CD4-positive, alpha-beta T cell treated with Interleukin-4 for 1 hour (primary cell): ENCODE data around the gene PRRX1.

ENCODE experiments used
- DNase-seq, 2 donors: peaks; one replicate each; pipeline ENCODE4 v3.0.0-alpha.2; 2020 to 2022

Gene PRRX1

DNA sequence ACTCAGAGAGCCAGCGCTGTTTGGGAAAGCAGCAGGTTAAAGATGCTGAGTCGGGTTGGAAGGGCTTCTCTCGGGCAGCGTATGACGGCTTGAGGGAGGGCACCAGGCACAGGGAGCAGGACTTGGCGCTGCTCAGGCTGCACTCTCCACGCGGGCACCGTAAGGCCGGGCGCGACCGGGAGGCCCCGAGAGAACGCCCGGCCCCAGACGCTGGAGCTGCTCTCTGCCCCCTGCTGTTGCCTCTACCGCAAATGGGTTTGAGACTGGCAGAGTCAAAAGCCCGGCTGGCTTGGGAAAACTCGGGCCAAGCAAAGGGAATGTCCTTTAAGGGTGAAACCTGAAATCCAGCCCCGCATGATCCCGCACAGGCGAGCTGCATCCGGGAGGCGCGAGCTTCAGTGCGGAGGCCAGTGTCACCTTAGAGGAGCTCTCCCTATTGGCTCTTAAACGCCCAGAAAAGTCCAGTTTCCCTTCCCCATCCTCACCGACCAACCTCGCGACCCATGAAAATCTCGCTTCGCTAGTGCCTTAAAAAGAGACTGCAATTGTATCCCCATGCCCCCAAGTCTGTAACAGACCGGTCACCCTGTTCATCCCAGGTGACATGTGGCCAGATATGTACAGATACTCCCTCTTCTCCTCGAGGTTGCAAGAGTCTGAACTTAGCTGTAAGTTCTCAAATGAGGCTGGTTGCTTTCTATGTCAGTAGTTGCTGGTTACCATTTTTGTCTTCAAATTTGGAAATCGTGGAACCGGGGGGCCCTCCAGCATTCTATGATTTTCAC, 1.1 kb downstream of the PRRX1 start:
- DNase-seq, result no peak

DNA sequence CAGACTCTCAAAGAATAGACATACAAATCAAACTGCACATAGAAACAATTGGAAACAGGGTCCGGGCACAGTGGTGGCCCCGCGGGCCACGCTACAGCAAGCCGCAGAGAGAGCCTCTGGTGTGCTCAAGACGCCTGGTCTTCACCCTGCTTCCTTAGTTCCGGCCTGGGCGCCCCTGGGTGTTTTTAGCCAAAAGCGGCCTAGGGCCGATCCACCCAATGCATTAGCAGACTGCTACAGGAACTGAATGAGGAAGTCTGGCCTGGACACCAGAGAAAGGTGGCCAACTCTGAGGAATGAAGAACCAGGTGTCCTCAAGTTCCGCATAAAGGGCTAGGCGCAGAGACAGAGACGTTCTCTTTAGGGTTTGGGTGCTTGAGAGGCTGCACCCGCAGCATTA, 1.7 kb downstream of the PRRX1 start:
- DNase-seq, result no peak

DNA sequence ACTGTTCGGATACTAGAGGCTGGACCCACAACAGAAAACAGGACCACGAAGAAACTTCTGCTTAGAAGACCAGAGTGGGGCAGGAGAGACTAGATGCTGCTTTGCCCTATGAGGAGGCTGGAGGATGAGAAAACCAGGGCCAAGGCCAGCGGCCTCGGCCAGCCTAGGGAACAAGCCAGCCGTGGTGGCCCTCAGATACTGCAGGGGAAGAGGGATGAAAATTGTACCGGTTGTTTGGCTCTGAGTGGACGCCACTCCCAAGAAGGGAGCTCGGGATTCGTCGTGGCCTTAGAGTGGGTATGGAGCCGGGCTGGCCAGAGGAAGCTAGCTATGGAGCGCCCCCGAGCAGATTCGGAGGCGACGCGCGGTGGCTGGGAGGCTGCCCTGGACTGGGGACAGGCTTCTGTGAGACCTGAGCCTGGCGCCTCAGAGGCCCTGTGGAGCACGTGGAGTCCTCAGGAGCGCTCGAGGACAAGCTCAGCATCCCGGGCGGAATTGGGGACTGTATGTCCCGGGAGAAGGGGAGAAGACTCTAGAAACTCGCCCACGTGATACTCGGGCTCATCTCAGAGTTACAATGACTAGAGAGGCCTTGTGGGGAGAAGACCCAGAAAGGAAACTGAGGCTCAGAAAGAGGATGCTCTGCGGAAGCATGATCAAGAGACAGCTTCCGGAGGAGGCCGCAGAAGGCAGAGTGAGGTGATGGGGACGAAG, 2.8 kb downstream of the PRRX1 start:
- DNase-seq, result no peak

DNA sequence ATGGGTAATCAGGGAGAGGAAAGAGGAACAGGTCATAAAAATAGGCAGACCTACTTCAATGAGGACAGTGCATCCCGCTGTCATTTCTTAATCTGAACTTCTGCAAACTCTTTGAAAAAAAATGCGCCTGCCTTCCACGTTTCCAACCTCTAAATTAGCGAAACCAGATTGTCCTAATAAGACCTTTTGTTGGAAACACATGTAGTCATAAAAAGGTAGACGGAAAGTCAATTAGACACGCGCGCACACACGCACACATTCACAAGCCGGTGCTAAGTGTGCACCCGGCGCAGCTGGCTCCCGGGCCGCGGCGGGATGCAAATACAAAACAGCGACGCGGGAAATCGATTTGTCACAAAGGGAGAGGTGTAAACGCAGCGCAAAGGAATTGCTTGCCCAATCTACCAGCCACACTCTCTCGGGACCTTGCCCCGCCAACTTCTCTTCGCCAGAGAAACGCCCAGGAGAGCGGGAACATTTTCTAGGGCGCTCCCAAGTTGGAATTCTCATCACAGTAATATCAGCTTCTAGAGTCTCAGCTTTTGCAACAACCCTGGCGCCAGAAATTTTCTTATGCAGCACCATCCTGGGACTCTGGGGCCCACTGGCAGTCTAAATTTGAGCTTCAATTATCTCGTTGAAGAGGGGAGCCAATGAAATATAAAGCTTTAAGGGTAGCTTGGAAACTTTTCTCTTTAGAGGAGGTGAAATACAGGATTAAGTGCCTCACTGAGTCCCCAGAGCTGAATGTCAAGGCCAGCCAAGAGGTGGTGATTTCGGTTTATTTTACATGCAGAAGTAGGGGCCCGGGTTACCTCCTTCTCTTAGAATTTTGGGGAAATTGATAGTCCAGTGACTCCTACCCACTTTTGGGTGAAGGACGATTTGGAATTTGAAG, 4.5 kb downstream of the PRRX1 start:
- DNase-seq, result no peak

DNA sequence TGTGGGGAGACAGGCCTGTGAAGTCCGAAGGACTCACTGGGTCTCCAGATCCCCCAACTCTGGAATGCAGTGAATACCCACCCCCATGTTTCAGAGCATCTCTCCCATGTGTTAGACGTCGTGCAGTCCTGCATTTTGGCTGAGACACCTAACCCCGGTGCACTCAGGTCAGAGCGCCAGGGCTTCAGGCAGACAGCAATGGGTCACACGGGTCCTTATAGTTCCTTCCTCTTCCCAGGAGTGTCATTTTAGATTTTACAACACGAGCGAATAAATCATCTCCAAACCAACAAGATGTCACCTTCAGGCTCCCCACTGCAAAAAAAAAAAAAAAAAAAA, 5.1 kb downstream of the PRRX1 start:
- no peak for DNase-seq

DNA sequence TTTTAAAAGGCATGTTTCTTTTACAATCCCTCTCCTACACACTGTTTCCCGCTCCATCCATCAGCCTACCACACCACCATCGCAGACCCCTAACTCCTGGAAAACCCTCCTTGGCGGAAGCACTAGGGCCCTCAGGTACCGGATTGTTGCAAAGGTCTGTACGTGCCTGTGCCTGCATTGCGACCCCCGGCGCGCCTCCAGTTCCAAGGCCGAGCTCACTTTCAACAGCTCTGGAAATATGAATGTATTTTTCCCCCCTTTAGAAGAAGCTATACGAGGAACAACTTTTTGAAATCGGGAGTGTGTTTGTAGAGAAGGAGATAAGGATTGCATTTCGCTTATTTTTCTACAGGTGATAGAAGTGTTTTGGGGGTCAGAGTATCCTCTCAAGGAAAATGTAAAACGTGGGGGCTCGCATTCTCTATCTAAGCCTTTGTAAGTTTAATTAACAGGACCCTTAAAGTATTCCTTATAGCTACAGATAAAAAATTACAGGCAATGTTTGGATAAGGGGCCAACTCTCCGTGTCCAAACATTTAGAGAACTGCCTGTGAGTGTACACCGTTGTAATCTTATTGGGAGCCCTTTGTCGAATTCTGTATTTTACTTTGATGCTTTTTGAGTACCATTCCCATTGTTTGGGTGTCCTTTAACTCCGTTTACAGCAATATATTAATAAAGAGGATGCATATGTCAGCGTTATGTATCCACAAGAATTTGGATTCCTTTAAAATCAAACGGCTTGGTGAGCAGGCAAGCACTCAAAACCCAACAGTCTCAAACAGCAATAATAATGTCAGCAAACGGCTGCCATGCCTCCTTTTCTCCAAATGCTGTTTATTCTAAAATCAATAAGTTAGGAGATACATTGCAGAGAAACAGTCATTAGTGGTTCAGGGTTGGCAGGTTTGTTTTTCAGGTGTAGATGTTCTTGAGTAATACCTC, 5.9 kb downstream of the PRRX1 start:
- no peak for DNase-seq

DNA sequence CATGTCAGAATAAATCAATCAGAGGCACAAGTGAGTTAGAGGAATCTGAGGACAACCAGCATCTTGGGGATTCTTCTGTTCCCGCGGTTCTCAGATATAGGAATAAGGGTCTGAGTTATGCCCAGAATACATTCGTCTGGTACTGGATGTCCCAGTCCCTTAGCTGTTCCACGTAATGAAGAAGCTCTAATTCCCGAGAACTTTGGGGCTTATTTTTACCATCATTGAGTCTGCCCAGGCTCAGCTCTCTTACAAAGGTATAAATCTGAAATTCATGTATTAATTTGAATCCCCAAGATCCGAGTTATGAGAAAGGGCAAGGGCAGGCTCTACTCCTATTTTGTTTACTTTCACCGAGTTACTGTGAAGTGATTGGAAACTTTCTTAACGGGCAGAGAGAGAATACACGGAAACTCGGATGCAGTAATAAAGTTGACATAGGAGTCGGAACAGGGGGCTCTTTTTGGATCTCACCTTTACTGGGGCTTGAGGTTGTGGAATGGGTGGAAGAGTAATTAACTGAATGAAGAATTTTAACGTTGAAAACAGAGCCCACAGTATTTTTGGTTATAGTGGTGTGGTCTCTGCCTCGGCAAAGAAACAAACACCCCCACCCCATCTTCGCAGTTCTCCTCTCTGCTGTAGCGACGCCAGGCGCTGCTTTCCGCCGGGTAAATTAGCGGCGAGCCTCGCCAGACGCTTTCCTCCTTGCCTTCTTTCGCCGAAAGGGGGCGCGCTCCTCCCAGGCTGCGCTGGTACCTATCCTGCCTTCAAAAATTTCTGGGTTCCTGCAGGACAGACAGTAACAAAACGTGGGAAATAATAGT, 7.1 kb downstream of the PRRX1 start:
- DNase-seq, result no peak

DNA sequence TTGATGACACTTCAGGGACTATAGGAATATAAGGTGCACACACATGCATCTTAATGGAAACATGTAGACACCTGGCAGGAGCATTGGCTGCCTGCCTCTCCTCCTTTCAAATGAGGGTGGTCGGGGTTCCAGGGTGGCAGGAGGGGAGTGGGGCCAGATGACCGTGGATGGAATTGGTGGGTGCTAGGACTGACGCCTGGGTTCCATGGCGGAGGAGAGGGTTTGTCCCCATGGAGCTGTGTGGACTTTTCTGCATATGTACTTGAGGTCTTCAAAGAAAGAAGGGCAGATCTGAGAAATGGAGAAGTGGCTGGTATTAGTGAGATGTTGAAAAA, 7.7 kb downstream of the PRRX1 start:
- no peak for DNase-seq

DNA sequence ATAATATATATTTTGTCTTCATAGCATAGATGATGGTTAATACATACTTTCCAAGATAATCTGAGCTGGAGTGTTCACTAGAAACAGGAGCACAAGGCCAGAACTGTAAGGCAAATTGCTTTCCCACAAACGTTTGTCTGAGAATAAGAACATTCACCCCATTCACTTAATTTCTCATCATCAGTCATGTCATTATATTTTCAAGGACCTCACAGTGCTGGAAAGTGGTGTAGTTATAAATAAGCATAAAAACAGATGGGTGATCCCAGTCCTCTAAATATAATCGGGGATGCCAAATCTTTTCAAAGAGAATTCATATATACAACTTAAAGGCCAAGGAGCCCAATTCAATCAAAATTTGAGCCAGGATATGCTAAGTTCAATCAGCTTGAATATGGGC, 8.4 kb downstream of the PRRX1 start:
- no peak for DNase-seq

DNA sequence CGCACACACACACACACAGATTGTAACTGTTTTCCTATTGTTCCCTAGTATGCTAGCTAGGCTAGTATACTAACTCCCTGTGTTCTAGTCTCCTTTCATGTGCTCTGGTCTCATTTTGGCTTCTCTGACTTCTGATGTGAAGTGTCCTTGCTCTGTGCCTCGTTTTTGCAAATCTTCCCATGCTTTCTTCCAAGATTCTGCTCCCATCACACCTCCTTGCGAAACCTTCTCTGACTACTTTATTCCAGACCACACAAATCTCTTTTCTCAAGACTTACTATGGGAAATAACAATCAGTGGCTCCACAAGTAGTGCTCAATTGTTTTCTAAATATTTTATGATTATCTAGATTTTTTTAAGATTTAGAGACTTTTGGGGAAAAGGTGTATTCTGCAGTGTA, 10.3 kb downstream of the PRRX1 start:
- no peak for DNase-seq

DNA sequence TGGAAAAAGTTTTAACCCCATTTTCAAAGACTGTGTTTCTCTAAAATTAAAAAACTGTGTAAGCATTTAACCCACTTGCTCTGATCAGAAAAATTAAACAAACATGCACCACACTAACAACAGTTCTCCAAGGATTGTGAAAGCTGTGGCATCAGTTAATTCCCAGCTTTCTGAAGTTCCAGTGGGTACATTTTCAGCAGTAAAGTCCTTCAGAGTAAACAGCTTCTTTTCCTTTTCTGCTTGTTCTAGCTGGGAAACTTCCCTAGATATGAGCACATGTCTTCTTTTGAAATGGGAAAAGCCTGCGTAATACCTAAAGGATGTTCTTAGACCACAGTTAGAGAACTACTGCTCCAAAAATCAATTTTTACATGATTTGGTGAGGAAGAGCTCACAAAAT, 11.1 kb downstream of the PRRX1 start:
- no peak for DNase-seq

DNA sequence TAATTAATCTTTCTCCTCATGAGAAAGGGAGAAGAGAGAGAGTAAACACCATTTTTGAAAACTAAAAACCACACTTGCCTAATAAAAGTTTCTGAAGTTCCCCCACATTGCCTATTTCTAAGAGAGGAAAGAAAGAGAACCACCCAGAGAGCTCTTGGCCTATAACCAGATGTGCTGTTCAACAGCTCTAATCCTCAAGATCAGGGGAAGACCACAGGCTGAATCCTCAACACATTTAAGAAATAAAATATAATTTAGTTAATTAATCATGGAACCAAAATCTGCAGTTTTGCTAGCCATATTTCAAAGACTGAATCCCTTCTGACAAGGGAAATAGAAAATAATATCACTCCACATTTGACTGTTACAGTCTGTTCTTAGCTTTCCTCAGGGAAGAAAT, 11.9 kb downstream of the PRRX1 start:
- DNase-seq, result no peak

DNA sequence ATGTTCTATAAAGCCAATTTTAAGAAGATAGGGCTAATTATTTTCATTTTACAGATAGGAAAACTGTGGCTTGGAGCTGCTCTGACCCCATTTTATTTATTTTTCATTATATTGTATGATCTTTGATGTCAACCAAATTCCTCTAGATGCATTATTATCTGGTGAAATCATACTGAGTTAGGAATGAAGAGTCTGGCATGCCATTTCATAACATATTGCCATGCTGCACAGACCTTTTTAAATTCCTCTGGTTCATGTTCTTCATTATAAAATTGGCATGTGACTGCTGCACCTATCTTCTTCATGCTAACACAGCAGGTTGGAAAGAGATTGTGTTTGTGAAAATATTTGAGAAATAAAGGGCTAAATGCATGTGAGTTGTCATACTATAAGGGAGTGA, 12.7 kb downstream of the PRRX1 start:
- no peak for DNase-seq

DNA sequence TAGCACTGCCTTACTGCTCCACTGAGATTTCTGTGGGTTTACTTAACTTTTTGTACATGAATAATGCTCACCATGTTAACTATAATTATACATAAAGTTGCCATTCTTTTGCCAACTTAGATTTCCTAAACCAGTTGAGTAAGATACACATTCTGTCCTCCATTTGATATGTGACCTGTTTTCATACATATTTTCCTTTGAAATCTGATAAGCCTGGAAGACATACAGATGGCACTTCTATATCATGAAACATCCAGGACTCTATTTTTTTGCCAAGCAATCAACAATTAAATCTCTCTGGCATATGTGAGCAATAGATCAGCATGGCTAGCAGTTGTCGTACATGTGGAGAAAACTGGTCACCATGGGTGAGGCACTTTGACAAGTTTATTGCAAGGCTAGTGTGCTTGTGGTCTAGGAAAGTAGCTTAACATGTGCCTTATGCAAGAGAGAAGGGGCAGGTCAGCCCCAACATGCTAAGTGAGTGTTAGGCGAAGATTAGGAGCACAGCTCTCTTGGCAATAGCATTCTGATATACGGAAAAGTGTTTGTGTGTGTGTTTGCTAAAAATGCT, 14.2 kb downstream of the PRRX1 start:
- no peak for DNase-seq

DNA sequence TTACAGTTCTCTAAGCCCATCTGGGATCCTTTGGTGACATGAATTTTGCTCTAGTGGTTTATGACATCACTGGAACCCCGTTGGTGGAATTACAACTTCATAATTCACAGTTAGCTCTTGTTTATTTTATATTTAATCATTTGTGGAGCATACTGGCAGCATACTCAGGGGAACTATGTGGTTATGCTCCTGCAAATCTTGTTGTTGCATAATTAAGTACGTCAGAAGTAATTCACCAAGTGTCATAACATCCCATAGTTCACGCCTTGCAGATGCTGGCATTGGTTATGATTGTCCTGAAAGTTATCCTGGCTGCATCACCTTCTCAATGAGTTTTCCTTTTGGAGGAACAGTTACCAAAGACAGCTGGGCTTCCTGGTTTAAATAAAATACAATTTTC, 16.5 kb downstream of the PRRX1 start:
- no peak for DNase-seq

DNA sequence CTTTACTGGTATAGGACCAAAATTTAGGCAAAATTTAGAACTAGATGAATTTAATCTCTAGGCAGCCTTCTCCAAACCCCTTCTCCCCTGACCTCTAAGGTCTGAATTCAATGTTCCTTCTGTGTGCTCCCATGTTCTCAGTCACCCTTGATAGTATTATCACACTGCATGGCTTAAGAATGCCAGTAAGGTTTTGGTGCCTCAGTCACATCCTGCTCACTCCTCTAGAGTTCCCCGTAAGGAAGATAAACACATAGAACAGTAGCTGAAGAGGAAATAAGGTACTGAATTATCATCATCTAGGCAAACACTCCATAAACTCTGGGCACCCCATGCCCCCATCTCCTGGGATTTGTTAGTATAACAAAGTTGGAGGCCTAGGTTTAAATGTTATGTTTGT, 18.2 kb downstream of the PRRX1 start:
- DNase-seq, result no peak

DNA sequence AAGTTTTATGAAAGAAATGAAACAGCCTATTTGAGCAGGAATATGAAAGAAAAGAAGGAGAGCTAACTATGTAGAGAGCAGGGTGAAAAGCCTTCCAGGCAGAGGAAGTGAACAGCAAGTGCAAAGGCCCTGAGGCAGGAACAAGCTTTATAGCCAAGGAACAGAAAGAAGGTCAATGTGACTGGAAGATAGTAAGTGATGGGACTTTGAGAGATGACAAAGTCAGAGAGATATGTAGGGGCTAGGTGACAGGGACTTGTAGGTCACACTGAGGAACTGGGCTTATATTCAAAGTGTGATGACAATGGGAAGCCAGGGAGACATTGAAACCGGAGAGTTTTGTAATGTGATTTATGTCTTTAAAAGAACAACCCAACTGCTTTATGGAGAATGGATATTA, 18.9 kb downstream of the PRRX1 start:
- no peak for DNase-seq

DNA sequence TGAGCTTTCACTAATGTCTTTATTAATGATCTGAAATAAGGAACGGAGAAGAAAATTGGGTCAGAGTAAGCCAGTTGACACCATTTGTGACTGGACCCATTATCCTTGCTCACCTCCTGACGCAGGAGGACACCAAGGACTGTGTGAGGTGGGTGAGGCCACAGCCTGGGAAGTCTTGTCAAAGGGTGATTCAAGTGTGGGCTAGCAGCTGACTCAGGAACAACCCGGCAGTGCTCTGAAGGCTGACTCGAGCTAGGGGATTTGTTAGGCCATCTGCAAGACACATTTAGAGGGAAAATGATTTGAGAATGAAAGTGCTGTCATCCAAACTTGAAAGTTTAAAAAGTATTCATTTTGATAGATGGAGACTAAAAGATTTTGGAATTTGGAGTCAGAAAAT, 21.2 kb downstream of the PRRX1 start:
- no peak for DNase-seq

DNA sequence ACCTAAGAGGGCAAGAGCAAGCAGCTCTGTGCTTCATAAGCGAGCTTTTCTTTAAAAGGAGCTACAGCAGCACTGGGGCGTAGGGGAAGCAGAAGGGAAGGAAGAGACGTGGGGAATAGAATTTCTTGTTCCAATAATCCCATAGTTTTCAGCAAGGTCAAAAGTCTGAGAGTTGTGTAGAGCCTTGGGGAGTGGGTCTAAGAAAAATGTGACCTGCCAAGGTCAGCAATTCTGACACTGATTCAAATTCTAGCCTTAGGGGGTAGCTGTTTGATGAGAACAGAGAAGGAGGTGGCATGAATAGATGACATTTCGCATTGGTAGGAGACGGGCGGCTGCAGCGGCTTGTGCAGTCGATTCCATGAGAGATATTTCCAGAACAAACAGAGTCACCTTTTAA, 22.4 kb downstream of the PRRX1 start:
- DNase-seq, result no peak

DNA sequence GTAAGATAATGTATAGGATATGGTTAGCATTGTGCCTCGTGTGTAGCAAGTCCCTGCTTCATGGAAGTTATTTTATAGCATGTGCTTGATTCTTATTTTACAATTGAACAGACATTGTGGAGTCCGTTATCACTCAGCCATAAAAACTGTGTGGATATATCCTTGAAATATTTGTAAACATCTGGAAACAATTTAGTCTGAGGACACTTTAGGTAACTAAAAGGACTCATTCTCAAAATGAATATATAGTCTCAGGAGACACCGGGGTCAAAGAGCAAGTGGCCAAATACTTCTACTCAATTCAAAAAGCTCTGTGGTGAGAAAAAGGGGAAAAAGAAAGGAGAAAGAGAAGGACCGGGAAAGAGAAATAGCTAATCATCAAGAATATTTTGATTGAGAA, 23.7 kb downstream of the PRRX1 start:
- DNase-seq, result no peak

DNA sequence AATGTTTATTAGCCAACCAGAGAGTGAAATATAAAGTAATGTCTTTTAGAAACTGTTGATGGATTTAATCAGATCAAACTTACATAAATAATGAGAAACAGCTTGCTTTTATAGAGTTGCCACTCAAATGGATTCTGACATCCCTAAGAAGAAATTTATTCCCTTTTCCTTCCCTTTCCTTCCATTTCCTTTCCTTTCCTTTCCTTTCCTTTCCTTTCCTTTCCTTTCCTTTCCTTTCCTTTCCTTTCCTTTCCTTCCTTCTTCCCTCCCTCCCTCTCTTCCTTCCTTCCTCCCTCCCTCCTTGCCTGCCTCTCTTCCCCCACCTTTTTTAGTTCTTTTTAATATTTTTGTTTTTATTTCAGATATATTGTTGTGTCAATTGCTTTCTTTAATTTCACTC, 27.3 kb downstream of the PRRX1 start:
- no peak for DNase-seq
